Omental fat pad (tissue), 4 donors: Measurements from ENCODE around the gene ATRIP. TPM values are rescaled to one million over a fixed set of nuclear protein-coding genes. Genes with fewer than 3 reads are reported as not detected.
A peak's percentile ranks its signal among the peaks of the same experiment; 100 is the strongest.

Experiments
- ATAC-seq: fragments of 150-250 bp; one replicate; pipeline ENCODE4 v1.9.1; 2016; ENCODE audit warnings: mild to moderate bottlenecking, moderate library complexity; ENCODE audit not compliant: low FRiP score
- DNase-seq: peaks from one replicate; pipeline ENCODE4 v3.0.0-alpha.2; 2019; ENCODE audit warnings: low spot score
- total RNA-seq, 4 donors: library from RNA; depleted of rRNA; stranded (reverse); fragments of >200 nt; gene quantifications; one replicate each; pipeline ENCODE4 v1.1.0, GENCODE V29; 2016
- TF ChIP-seq, protein P1 (sequence below), 3 donors: fragments of 450-650 bp; IDR thresholded peaks; one replicate each; pipeline ENCODE4 v1.5.1; 2016 to 2017; ENCODE audit warnings: antibody characterized with exemption in 3 of 3, mild to moderate bottlenecking in 3 of 3, moderate library complexity in 2 of 3

The ATRIP gene
- total RNA-seq, 4 donors from 2014 or later, result 4.0 to 6.5 (median 5.5) TPM

DNA sequence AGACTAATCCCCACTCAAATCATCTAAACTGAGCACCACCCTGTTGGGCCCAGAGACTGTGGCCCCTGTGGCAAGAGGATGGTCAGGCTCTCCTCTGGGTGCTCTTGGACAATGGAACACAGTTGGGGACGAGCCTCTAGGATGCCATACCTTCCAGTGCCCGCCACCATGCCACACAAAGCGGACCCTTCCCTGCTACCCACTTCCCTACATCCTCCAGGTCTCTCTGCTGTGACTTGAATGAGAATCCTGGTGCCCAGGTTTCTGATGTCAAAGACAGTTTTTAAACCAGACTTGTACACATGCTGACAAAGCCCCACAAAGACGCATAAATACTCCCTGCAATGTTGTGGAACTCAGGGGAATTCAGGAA is 11.3 kb upstream of the ATRIP start:
- TF ChIP-seq, protein P1, sequence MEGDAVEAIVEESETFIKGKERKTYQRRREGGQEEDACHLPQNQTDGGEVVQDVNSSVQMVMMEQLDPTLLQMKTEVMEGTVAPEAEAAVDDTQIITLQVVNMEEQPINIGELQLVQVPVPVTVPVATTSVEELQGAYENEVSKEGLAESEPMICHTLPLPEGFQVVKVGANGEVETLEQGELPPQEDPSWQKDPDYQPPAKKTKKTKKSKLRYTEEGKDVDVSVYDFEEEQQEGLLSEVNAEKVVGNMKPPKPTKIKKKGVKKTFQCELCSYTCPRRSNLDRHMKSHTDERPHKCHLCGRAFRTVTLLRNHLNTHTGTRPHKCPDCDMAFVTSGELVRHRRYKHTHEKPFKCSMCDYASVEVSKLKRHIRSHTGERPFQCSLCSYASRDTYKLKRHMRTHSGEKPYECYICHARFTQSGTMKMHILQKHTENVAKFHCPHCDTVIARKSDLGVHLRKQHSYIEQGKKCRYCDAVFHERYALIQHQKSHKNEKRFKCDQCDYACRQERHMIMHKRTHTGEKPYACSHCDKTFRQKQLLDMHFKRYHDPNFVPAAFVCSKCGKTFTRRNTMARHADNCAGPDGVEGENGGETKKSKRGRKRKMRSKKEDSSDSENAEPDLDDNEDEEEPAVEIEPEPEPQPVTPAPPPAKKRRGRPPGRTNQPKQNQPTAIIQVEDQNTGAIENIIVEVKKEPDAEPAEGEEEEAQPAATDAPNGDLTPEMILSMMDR (IDR thresholded peaks at IDR 0.05), result no peak
- ATAC-seq (no peak), DNase-seq (no peak)

DNA sequence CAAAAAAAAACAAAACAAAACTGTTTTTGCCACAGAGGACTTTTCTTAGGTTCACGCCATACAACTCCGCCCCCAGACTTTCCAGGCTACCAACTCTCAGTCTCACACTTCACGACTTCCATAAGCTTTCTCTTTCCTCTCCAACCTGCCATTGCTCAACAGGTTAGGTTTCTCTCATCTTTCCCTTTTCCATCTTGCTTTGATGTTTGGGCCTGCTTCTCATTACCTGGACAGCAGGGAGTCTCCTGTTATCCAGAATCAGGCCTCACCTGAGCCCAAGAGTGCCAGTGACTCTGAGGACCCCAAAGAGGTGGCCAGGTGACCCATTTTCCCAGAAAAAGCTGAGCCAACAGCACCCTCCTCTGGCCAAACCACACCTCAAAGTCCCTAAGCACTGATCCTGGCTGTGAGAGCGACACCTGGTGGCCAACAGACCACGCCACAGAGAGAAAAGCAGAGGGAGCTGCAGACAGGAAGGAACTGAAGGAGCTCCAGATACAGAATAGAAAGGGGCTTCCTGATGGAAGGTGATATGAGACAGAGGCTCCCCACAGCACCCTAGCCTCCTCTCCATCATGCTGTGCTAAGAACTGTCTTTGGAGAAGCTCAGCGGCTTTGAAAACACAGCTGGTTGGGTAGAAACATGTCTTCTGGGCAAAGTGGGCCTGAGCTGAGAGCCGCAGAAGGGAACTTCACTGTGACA is 10.6 kb upstream of the ATRIP start:
- peak; percentile 28 for ATAC-seq
- DNase-seq, result peak; percentile 76
- TF ChIP-seq, protein P1 (IDR thresholded peaks at IDR 0.05), result peak in 2 of 3 donors; percentile 77 to 96

DNA sequence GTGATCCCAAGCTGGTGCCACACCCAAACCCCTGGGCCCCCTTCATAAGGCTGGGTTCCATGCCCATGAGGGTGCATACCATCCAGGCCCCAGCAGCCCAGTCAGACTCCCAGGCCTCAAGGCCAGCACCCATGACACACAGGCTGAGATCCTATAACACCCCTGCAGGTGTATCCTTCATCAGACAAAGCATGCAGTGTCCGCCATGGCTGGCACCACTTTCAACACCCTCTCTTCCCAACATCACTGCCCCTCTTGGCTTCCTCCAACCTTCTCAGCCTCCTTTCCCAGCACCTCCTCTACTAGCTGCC is 10.1 kb upstream of the ATRIP start:
- DNase-seq, result no peak
- no peak for ATAC-seq
- TF ChIP-seq, protein P1 (IDR thresholded peaks at IDR 0.05), result no peak

DNA sequence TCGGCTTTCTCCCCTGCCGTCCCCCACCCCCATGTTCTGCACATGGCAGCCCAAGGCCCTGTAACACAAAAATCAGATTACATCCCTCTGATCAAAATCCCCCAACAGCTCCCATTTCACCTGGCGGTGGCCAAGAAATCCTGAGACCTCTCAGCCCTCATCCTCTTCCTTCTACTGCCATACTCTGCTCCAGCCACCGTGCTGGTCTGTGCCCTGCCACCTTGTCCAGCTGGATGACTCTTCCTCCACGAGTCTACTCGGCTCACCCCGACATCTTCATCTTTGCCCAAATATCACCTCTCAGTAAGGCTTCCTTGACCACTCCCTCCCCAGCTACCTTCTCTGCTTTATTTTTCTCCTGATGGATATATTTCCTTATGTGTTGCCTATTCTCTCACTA is 9.7 kb upstream of the ATRIP start:
- ATAC-seq, result no peak
- TF ChIP-seq, protein P1 (IDR thresholded peaks at IDR 0.05), result no peak
- no peak for DNase-seq

DNA sequence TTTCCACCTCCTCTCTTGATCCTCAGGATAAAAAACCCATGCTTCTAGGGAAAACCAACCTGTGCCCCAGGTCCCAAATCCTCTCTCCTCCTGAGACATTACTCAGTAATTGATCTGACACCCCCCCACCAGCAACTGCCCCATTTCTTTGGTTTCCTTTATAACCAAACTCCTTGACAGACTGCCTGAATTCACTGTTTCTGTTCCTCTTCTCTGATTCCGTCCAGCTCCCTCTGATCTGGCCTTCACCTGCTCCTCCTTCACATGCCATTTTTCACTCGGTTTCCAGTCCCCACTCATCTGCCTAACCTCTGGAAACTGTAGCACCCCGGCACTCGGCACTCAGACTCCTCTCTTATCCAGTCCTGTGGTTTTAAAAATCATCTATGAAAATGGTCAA is 8.7 kb upstream of the ATRIP start:
- TF ChIP-seq, protein P1 (IDR thresholded peaks at IDR 0.05), result no peak
- DNase-seq (no peak), ATAC-seq (no peak)

DNA sequence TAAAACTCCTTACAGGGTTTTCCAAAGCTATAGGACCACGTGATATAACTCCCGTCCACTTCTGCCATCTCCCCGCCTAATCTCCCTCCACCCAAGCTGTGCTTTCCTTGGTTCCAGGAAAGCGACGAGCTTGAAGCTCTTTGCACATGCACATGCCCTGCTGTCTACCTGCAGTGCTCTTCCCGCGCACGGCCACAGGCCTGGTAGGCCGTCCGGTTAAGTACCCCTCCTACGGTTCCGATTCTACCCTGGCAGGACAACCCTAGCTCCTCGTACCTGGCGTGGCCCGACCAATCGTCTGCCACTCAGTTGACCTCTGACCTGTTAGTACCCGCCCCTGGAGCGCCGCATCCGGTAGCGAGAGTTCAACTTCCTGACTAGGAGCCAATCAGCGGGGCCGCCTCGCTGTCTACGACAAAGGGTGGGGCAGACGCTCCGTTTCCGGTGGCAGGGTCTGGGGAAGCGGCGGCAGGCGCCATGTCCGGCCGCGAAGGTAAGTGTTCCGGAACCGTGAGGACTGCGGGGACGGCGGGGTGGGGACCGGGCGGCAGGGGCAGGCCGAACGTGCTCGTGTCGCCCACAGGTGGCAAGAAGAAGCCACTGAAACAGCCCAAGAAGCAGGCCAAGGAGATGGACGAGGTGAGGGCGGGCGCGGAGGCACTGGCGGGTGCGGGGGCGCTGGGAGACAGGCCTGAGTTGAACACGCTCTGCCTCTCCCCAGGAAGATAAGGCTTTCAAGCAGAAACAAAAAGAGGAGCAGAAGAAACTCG is 6.5 kb upstream of the ATRIP start, which contains the start of the genes CCDC51 and TMA7:
CCDC51 (minus strand) TSS at position 300 of the 770 bp plus-strand sequence. CDS start 4,991 bp downstream, outside the sequence.
TMA7 (plus strand) TSS at position 438 of the 770 bp plus-strand sequence; CDS start at position 478, 40 bp downstream.
- DNase-seq (peak; percentile 97), ATAC-seq (peak; percentile 97)
- TF ChIP-seq, protein P1 (IDR thresholded peaks at IDR 0.05), result no peak
